Endothelial cell (in vitro differentiated cells): ENCODE data around the gene OSTF1. TPM values are rescaled to one million over a fixed set of nuclear protein-coding genes. Genes with fewer than 3 reads are reported as not detected.

Experiments used
- DNase-seq: peaks from one replicate; pipeline ENCODE4 v3.0.0; 2021; ENCODE audit warnings: low spot score
- H3K27ac Mint-ChIP-seq: one replicate; pipeline ENCODE4 v1.8.0; 2021; ENCODE audit warnings: mixed read lengths, inconsistent platforms; ENCODE audit not compliant: unreplicated experiment
- H3K27me3 Mint-ChIP-seq: one replicate; pipeline ENCODE4 v1.8.0; 2021; ENCODE audit warnings: mild to moderate bottlenecking, moderate library complexity, mixed read lengths, inconsistent platforms; ENCODE audit not compliant: unreplicated experiment
- H3K36me3 Mint-ChIP-seq: one replicate; pipeline ENCODE4 v1.8.0; 2021; ENCODE audit warnings: mild to moderate bottlenecking, low read depth, mixed read lengths, inconsistent platforms; ENCODE audit not compliant: unreplicated experiment
- H3K4me1 Mint-ChIP-seq: one replicate; pipeline ENCODE4 v1.8.0; 2021; ENCODE audit warnings: mild to moderate bottlenecking, mixed read lengths, inconsistent platforms; ENCODE audit not compliant: unreplicated experiment
- H3K4me3 Mint-ChIP-seq: one replicate; pipeline ENCODE4 v1.8.0; 2021; ENCODE audit warnings: mild to moderate bottlenecking, mixed read lengths, inconsistent platforms; ENCODE audit not compliant: unreplicated experiment
- H3K9me3 Mint-ChIP-seq: one replicate; pipeline ENCODE4 v1.8.0; 2021; ENCODE audit warnings: mixed read lengths, inconsistent platforms; ENCODE audit not compliant: unreplicated experiment
- total RNA-seq: library from RNA; stranded (reverse); fragmentation: NEBNext Ultra II Directional; extraction: Animal tissue kit (Norgen Biotek cat#: 25700); gene quantifications from one replicate; pipeline ENCODE4 v1.2.1, GENCODE V29; 2021; ENCODE audit not compliant: unreplicated experiment
- TF ChIP-seq, protein P1 (sequence below): fragments of 200-600 bp; sonication (generic); IDR thresholded peaks from one replicate; pipeline ENCODE4 v1.5.0; 2021; ENCODE audit warnings: antibody characterized with exemption; ENCODE audit not compliant: unreplicated experiment

The OSTF1 gene
- total RNA-seq, 1 donor from 2014 or later = 51.4 TPM

DNA sequence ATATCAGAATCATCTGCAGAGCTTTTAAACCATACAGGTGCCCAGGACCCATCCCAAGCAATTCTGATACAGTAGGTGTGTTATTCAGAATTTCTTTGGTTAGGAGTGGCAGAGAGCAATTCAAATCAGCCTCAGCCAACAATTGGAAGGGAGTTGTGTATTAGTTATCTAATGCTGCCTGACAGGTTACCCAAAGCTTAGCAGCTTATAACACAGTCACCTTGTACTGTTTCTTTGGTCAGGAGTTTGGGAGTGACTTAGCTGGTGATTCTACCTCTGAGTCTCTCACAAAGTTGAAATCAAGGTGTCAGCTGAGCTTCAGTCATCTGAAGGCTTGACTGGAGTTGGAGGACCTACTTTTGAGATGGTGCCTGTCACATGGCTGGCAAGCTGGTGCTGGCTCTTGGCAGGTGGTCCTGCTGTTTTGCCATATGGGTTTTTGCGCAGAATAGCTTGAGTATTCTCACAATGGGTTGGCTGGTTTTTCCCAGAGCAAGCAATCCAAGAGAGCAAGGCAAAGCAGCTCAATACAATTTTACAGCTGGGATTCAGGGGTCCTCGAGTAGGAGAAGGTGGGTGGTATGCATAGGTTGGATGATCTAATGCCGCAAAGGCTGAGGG is 41.5 kb upstream of the OSTF1 start:
- H3K9me3 Mint-ChIP-seq = no peaks in the 10 kb centered on the region
- no peaks in the 10 kb centered on the region for H3K4me1 Mint-ChIP-seq
- TF ChIP-seq, protein P1, sequence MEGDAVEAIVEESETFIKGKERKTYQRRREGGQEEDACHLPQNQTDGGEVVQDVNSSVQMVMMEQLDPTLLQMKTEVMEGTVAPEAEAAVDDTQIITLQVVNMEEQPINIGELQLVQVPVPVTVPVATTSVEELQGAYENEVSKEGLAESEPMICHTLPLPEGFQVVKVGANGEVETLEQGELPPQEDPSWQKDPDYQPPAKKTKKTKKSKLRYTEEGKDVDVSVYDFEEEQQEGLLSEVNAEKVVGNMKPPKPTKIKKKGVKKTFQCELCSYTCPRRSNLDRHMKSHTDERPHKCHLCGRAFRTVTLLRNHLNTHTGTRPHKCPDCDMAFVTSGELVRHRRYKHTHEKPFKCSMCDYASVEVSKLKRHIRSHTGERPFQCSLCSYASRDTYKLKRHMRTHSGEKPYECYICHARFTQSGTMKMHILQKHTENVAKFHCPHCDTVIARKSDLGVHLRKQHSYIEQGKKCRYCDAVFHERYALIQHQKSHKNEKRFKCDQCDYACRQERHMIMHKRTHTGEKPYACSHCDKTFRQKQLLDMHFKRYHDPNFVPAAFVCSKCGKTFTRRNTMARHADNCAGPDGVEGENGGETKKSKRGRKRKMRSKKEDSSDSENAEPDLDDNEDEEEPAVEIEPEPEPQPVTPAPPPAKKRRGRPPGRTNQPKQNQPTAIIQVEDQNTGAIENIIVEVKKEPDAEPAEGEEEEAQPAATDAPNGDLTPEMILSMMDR = no peak
- H3K4me3 Mint-ChIP-seq = no peak overlapping the region
- no peaks in the 10 kb centered on the region for H3K27me3 Mint-ChIP-seq
- no peaks in the 10 kb centered on the region for H3K36me3 Mint-ChIP-seq
- no peak overlapping the region for H3K27ac Mint-ChIP-seq
- no peak for DNase-seq

DNA sequence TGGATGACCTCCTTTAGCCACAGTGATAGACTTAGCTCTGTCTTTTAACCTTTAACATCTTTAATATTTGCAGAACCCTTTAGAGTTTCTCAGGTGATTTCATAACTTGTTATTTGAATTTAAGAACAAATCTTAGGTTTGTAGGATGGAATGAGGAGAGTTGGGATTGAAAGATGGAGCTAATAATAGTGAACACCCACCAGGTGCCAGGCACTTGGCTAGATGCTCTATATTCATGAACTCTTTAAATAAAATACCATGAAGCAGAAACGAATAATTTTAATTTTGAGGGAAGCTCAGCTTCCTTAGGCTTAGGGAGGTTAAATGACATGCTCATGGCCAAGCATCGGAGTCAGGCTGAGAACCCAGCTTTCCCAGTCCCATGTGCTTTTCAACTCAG is 40.8 kb upstream of the OSTF1 start:
- no peak for DNase-seq
- no peak overlapping the region for H3K27ac Mint-ChIP-seq
- H3K9me3 Mint-ChIP-seq = no peaks in the 10 kb centered on the region
- no peaks in the 10 kb centered on the region for H3K36me3 Mint-ChIP-seq
- TF ChIP-seq, protein P1 = no peak
- H3K27me3 Mint-ChIP-seq = no peaks in the 10 kb centered on the region
- H3K4me1 Mint-ChIP-seq = no peaks in the 10 kb centered on the region
- no peak overlapping the region for H3K4me3 Mint-ChIP-seq

DNA sequence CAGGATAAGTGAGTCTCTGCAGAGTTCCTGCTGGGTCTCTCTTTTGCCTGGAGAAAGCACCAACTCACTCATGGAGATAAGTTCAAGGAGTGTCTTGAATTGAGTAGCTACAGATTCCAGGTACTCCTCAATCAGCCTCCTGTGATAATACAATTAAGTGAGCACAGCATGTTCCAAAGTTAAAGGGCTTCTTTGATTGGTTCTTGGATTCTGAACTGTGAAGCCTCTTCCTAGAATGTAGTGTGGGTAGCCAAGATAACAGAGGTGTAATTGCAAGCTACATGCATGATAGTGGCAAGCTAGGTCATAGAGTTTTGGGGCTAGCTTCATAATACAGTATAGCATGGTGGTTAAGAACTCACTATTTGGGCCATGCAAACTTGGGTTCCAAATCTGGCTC is 37.0 kb upstream of the OSTF1 start:
- H3K27ac Mint-ChIP-seq = no peak overlapping the region
- H3K27me3 Mint-ChIP-seq = no peaks in the 10 kb centered on the region
- H3K4me1 Mint-ChIP-seq = no peaks in the 10 kb centered on the region
- TF ChIP-seq, protein P1 = no peak
- DNase-seq = no peak
- no peaks in the 10 kb centered on the region for H3K9me3 Mint-ChIP-seq
- no peak overlapping the region for H3K4me3 Mint-ChIP-seq
- no peaks in the 10 kb centered on the region for H3K36me3 Mint-ChIP-seq

DNA sequence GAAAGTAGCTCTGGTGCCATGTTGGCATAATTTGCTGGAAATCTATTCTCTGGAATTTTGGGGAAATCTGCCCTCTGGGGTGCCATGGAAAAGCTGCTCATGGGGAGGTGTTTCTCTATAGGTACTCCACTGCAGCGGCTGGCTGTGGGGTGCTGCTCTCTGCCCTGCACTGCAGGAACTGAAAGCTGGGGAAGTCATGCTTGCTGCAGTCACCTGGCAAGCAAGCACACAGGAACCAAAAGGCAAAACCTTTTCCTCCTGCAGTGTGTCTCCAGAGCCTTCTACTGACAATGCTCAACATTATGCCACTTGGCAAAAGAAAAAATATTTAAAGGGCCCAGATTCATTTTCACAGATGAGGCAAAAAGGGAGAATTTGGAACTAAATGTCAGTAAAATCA is 34.4 kb upstream of the OSTF1 start:
- H3K9me3 Mint-ChIP-seq = peaks cover 4% of the 10 kb centered on the region
- no peak overlapping the region for H3K4me3 Mint-ChIP-seq
- no peaks in the 10 kb centered on the region for H3K4me1 Mint-ChIP-seq
- no peaks in the 10 kb centered on the region for H3K36me3 Mint-ChIP-seq
- TF ChIP-seq, protein P1 = no peak
- H3K27me3 Mint-ChIP-seq = no peaks in the 10 kb centered on the region
- no peak for DNase-seq
- no peak overlapping the region for H3K27ac Mint-ChIP-seq

DNA sequence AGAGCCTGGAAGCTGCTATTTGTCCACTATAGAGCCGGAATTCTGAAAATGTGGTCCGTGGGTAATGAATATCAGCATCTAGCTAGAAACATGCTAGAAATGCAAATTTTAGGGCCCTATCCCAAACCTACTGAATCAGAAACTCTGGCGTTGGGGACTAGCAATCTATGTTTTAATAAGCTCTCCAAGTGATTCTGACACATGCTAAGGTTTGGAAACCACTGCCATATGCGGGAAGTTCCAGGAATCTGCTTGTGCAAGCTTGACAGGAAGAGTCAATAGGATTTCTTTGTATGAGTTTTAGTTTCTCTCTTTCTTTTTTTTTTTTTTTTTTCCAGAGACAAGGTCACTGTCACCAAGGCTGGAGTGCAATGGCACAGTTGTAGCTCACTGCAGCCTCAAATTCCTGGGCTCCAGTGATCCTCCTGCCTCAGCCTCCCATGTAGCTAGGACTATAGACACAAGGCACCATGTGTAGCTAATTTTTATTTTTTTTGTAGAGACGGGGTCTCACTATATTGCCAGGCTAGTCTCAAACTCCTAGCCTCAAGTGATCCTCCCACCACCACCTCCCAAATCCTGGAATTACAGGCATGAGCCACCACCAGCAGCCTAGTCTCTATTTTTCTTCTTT is 33.8 kb upstream of the OSTF1 start:
- H3K36me3 Mint-ChIP-seq = no peaks in the 10 kb centered on the region
- no peak for DNase-seq
- H3K27me3 Mint-ChIP-seq = no peaks in the 10 kb centered on the region
- TF ChIP-seq, protein P1 = no peak
- no peak overlapping the region for H3K4me3 Mint-ChIP-seq
- peaks cover 8% of the 10 kb centered on the region for H3K9me3 Mint-ChIP-seq
- H3K27ac Mint-ChIP-seq = no peak overlapping the region
- no peaks in the 10 kb centered on the region for H3K4me1 Mint-ChIP-seq
